Stimulated activated CD4-positive, alpha-beta T cell treated with anti-CD3 and anti-CD28 coated beads, Interleukin-12 subunit alpha, Interleukin-12 subunit beta, amount 100 ng/mL, for 24 hours (primary cell): ENCODE data around the gene DENND2A.

Experiments used
- DNase-seq, 2 experiments: peaks; one replicate each; pipeline ENCODE4 v3.0.0-alpha.2; 2020; ENCODE audit warnings: low read depth in 2 of 2

Gene DENND2A

DNA sequence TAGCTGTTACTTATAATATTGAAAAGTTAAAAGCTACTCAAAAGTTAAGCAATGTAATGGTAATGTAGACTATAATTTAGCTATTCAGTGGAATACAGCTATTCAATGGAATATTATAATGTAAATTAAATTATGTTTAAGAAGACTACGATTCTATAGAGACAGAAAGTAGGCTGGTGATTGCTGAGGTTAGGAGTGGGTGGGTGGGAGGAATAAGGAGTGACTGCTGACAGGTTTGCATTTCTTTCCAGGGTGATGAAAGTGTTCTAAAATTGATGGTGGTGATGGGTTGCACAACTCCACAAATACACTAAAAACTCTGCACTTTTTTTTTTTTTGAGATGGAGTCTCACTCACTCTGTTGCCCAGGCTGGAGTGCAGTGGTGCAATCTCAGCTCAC lies 21.4 kb downstream of the DENND2A start:
- DNase-seq = no peak

GRCh38 chr7:140618306-140618705 lies 22.3 kb downstream of the DENND2A start:
- DNase-seq = no peak

- DNase-seq = no peak
These were observed 23.5 kb downstream of the DENND2A start for GRCh38 chr7:140617081-140617480.

GRCh38 chr7:140616328-140616727 lies 24.3 kb downstream of the DENND2A start:
- no peak for DNase-seq

DNA sequence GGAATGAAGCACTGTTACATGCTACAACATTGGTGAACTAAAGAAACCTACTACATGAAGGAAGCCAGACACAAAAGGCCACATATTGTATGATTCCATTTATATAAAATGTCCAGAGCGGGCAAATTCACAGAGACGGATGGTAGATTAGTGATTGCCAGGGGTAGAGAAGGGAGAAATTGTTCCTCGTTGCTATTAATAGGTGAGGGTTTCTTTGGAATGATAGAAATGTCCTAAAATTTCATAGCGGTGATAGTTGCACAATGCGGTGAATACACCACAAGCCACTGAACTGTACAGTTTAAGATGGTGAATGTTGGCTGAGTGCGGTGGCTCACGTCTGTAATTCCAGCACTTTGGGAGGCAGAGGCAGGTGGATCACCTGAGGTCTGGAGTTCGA lies 29.0 kb downstream of the DENND2A start:
- DNase-seq = no peak

GRCh38 chr7:140610204-140611165 lies 30.1 kb downstream of the DENND2A start:
- DNase-seq = no peak

- DNase-seq = no peak
These were observed 31.0 kb downstream of the DENND2A start for GRCh38 chr7:140609646-140610045.

- DNase-seq = no peak
These were observed 33.1 kb downstream of the DENND2A start for GRCh38 chr7:140607441-140607989.

GRCh38 chr7:140605337-140605736 lies 35.3 kb downstream of the DENND2A start:
- DNase-seq = no peak

DNA sequence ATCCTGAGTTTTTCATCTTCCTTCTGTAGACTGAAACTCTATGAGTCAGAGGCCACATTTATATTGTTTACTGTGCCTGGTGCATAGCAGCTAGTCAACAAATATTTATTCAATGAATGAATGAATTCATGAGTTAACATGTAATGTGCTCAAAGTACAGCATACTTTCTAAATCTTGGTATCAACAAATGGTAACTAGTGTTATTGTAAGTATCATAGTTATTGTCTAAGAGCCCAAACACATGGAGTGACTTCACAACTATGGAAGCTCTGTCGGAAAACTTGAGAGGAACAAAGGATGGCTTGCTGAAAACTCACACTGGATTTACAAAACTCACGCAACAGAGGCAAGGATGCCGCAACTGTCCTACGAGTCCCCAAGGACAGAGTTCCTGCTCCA lies 35.9 kb downstream of the DENND2A start:
- no peak for DNase-seq

- no peak for DNase-seq
These were observed 36.5 kb downstream of the DENND2A start for GRCh38 chr7:140604076-140604475.

GRCh38 chr7:140601566-140602174 lies 38.9 kb downstream of the DENND2A start:
- no peak for DNase-seq

GRCh38 chr7:140600341-140600740 lies 40.3 kb downstream of the DENND2A start:
- DNase-seq = no peak

DNA sequence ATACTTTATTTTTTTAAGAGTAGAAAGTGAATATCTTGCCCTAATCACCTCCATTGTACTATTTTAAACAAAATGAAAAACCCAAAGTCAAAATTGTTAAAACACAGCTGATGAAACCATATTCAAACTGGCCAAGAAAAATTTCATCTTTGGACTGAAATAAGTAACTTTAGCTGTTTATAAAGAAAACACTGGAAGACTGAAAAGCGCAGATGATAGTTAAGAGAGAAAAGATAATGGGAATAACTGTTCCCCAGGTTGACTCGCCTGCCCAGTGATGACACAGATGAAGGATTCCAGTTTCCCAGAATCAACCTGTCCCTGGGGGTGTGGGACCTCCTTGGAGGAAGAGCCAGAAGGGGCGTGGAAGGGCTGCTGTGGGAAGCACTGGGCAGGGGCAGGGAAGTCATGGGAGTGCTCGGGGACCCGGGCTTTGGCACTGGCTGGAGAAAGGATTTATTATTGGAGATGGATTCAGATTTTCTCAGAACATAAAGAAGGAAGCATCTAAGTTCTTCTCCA lies 43.1 kb downstream of the DENND2A start:
- no peak for DNase-seq

DNA sequence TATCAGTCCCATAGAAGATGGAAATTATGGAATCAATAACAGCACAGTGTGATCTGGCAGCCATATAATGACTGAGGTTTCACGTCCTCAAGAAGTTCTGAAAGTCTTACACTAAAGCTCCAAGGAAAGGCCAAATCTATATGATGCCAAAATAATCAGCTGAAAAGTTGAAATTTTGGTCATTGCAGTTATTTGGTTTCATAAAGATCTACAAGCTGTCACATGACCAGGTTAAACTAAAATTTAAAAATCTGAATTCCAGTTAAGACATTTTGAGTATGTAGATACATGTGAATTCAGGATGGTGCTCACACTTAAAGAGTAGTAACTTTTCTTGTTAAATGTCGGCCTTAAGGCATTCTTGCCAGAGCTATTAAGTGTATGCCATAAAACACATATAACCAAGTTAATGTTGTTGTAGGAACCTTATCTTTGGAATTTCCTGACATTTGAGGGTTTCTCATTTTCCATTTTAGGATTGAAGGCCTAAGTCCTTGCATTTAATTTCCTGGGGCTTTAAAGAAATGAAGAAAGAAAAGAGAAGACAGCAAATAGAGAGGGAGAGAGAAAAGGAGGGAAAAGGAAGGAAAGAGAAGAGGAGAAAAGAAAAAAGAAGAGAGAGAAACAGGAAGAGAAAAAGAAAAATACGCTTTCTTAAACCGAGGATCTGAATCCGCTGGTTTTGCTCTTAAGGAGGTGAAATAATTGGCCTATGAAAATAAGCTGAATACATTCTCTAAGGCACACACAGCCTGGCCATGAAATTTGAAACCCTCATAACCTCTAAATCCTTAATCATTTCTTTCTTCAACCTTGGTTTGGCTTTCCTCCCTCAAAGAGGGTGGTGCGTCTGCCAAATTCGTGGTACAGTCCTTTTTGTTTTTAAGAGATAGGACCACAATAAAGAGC lies 43.8 kb downstream of the DENND2A start:
- DNase-seq = no peak

DNA sequence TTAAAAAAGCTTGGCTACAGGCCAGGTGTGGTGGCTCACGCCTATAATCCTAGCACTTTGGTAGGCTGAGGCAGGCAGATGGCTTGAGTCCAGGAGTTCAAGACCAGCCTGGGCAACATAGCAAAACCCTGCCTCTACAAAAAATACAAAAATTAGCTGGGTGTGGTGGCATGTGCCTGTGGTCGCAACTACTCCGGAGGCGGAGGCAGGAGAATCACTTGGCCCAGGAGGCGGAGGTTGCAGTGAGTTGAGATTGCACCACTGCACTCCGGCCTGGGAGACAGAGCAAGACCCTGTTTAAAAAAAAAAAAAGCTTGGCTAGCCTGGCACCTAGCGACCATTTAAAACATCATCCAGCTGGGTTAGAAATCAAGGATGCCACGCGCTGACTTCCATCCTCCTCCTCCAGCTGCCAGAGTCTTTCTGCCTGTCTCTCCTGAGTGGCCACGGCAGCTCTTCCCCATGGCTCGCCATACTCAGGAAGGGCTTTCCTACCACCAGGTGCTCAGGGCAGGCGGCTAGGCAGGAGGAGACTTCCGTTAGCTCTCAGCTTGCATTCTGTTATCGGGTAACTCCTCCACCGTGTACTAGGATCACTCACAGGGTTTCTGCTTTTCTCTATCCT lies 45.0 kb downstream of the DENND2A start:
- DNase-seq = no peak

DNA sequence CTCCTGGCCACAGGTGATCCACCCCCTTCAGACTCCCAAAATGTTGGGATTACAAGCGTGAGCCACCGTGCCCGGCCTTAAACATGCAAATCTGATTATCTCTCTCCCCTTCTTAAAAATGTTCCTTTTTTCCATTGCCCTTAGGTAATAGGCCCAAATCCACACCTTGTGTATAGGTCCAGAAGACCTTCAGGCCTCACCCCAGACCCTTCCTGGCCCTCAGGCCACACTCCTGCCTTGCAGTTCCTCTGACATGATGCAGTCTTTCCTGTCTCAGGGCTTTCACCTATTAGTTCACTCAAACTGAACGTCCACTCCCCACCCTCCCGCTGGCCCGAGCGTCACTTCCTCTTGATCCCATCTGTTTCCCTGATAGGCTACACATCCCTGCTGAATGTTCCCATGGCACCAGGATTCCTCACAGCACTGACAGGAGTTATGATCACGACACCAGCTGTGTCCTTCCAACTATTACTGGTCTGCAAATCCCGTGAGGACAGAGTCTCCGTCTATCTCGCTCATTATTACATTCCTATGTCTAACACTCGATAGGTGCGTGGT lies 46.4 kb downstream of the DENND2A start:
- no peak for DNase-seq

DNA sequence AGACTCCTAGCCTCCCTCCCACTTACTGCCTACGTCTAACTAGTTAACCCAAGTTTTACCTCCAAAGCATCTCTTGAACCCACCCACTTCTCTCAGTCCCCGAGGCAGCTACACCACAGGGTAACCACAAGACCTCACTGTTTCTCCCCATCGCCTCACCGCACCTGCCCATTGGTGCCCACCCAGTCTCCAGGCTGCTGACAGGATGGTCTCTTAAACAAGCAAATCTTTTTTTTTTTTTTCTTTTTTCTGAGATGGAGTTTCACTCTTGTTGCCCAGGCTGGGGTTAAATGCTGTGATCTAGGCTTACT lies 47.0 kb downstream of the DENND2A start:
- DNase-seq = no peak

DNA sequence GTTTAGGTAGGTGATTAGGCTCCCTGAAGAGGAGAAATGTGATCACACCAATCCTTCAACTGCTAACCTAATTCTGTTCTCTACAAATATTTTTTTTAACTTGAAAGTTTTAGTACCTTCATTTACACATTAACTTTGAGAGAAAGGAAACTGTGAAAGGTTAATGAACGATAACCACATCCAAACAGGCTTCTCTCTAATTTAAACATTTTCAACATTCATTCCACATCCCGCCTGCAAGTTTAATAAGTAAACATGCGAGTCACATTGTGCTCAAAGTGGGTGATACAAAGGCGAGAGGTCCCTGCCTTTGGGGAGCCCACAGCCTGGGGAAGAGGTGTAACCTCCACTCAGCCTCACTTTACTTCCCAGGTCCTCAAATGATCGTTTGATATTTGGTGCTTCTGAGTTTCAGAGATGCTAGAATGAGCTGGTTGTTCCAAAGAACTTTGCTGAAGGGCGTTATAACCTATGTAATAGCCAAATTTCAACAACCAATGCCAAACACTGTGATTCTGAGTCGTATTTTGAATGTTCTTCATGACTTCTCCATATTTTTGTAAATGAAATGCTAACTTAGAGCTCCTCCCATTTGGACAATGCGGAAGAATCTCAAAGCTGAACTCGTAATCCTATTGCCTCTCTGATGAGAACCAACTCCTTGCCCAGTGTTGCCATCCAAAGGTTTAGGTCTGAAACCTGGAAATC lies 47.5 kb downstream of the DENND2A start:
- no peak for DNase-seq

- no peak for DNase-seq
These were observed 49.3 kb downstream of the DENND2A start for GRCh38 chr7:140591180-140591902.
